ENCODE results near the gene PIGZ.

PIGZ gene, protein sequence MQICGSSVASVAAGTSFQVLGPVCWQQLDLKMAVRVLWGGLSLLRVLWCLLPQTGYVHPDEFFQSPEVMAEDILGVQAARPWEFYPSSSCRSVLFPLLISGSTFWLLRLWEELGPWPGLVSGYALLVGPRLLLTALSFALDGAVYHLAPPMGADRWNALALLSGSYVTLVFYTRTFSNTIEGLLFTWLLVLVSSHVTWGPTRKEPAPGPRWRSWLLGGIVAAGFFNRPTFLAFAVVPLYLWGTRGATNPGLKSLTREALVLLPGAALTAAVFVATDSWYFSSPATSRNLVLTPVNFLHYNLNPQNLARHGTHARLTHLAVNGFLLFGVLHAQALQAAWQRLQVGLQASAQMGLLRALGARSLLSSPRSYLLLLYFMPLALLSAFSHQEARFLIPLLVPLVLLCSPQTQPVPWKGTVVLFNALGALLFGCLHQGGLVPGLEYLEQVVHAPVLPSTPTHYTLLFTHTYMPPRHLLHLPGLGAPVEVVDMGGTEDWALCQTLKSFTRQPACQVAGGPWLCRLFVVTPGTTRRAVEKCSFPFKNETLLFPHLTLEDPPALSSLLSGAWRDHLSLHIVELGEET

DNA sequence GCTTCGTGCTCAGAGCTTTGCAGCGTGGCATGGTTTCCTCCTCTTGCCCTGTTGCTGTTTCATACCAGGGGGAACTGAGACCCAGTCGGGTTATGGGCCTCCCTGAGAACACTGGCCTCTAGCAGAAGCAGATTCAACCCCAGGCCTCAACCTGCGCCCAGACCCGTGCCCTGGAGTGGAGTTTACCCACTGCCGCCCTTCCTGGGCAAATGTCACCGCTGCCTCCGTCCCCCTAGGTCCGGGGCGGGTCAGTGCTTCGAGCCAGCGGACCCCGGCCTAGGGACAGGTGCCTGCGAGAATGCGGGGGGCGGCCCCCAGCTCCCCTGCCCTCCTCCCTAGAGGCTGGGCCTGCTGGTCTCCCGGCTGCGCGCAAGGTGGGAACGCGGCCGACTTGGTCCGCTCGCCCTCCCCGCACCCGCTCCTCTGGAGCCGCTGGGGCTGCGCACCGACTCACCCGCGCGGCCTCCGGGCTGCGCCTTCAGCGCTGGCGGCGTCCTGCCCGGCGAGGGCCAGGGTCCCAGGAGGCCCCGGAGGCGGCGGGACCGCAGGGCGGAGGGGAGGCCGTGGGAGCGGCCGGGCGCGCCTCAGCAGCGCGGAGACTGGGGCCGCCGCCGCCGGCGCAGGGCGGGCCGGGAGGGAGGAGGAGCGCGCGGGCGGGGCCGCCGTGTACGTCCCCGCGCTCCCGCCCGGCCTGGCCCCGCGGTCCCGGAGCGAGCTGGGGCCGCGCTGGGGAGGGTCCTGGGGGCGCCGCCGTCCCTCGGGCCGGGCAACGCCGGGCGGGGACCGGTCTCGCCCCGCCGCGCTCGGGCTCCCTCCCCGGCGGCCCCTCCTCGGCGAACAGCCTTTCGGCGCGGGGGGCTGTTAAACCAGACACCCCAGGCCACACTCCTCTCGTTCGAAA lies at the start of gene PIGZ:
Gene PIGZ (minus strand): TSS at position 601 of the 901 bp plus-strand sequence. CDS start 16,802 bp downstream, outside the sequence.
- peak; percentile 31 to 66 for DNase-seq

DNA sequence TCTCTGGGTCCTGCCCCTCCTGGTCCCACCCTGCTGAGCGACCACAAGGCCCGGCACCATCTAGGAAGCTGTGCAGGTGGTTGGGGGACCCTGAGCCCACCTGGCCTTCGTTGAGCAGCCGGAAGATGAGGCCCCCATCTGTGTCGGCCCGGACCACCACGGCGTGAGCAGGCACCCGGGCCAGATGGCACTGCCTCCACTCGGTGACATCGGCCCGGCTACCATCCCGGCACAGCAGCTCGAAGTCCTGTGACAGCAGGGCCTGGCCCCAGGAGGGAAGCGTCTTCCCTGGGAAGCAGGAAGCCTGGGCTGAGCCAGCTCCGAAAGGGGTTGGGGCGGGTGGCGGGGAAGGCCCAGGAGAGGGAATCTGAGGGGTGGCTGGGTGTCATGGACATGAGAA lies 48.4 kb upstream of the PIGZ start:
- DNase-seq: no peak

DNA sequence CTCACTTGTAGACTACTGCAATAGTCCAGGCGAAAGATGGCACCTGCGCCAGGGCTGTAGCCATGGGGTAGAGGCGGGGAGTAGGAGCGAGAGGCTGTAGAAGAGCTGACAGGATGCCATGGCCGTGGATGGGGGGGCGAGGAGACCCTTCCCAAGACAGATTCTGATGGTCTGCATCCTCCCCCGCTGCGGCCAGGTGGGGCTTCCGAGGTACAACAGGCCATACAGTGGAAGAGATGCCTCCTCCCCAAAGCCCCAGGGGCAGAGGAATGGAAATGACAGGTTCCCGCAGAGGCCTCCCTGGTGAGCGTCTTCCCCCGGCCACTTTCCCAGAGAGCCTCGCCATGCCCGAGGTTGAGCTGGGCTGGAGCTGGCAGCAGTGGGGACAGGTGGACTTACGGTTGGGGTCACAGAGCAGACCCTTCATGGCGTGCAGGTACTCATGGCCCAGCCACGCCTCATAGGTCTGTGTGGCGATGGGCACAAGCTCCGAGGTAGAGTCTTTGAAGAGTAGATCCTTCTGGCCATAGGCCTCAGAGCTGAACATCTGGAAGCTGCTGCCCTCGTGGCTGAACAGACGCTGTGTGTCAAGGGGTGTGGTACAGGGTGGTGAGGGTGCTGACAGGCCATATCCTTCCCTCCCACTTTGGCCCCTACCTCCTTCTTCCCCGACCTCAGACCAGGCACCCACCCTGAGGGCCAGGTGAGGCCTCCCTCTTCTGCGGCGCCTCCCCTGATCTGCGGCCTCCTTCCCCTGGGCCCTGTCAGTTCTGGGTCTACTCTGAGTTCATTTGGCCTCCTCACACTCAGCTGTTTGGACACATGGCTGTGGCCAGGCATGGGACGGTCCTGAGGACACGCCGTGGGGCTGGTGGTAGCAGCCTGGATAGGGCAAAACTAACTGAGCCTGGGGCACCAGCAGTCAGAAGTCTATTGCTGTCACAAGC lies 47.4 kb upstream of the PIGZ start:
- no peak for DNase-seq

DNA sequence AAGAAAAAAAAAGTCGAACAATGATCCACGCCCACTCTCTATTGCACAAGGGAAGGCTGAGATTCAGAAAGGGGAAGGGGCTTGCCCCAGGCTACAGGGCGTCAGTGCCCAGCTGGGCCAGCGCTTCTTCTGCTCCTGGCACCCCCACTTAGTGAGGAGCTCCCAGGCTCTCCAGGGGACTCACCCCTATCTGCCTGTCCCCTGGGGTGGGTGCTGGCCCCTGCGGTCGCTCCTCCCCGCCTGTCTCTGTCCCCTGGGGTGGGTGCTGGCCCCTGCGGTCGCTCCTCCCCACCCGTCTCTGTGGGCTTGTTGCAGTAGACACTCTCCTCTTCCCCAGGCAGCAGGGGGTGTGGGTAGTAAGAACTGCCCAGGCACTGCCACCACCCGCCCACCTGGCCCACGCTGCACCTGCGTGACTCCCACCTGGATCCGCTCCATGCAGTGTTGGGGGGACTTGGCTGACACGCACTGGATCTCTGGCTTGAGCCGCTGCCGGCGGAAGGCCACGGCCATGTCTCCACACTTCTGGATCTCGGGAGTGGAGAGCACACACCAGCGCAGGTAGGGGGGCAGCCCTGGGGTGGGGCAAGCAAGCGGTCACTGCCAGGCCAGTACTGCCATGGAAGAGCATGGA lies 46.4 kb upstream of the PIGZ start:
- DNase-seq: no peak

DNA sequence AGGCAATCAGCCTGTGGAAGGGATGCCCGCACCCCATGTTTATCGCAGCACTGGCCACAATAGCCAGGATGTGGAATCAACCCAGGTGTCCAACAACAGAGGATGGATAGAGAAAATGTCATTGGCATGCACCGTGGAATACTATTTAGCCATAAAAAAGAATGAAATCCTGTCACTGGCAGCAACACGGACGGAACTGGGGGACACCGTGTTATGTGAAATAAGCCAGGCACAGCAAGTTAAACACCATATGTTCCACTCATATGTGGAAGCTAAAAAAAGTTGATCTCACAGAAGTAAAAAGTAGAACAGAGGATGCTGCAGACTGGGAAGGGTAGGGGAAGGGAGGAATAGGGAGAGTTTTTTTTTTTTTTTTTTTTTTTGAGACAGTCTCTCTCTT lies 45.4 kb upstream of the PIGZ start:
- no peak for DNase-seq

DNA sequence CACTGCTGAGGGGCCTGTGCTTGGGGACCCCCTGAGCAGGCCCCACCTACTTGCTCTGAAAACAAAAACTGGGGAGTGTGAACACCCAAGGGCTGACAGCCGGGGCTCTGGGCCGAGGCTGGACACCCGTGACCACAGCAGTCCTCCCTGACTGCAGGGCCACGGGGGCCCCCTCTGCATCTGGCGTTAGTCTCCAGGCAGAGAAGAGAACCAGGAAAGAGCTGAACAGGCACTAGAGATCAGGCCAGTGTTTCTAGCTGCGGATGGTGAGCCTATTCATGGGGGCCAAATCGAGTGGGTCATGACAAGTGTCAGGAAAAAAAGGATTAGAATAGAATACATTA lies 43.9 kb upstream of the PIGZ start:
- DNase-seq: no peak

DNA sequence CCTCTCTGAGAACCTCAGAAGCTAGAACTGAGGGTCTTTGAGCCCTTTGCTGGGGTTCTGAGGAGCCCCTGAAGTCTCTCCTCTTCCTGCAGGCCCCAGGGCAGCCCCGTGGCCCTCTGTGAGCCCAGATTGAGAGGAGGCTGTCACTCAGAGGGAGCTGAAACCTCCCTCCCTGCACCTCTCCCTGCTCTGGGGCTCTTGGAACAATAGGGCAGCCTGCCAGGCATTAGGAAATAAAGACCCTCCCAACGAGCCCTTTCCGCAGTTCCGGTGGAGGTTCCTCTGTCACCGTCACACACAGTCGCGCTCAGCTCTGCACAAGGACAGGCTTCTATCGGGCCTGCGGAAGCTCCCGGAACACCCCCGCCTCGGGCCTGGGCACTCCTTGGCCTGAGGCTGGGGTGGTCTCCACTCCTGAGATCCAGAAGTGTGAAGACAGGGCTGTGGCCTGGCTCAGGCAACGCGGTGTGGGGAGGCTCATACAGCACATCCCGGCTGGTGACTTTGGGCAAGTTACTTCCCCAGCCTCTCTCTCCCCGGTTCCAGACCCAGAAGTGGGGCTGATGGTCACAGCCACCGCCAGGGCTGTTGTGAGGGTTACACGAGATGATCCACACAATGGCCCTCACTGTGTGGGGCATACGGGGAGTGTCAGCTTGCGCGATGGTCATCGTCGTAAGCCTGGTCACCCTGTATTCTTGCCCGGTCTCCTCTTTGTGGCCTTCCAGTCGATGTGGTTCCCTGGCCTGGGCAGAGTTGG lies 43.3 kb upstream of the PIGZ start:
- no peak for DNase-seq

DNA sequence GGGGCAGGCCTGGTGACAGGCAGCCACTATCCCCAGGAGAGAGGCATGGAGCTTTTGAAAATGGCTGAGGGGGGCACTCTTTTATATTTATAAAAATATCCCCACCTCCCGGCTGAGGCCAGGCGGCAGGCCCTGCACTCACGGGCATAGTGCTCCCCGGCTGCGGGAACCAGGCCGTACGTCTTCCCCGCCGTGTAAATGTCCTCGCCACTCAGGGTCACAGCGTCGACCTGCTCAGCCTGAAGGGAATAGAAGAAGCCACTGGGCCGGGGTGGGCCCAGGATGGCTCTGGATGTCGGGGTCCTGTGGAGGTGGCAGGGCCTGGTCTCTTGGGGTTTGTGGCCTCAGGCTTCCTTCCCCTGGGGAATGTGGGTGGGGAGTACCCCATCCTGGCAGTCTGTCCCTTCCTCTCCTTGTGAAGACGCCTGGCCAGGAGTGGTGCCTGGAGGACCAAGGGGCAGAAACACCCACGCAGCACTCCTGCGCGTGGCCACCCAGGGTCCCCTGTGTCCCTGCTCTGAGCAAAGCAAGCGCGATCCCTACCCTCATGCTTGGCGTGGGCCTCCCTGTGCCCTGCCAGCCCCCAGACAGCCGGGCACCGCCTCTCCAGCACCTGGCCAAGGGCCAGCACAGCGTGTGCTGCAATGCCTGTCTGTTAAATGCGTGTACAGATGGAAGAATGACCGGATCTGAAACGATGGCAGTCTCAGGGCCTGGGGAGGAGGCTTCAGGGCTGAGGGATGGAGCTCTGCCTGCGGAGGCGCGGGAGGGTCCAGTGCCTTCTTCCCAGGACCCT lies 42.1 kb upstream of the PIGZ start:
- no peak for DNase-seq

DNA sequence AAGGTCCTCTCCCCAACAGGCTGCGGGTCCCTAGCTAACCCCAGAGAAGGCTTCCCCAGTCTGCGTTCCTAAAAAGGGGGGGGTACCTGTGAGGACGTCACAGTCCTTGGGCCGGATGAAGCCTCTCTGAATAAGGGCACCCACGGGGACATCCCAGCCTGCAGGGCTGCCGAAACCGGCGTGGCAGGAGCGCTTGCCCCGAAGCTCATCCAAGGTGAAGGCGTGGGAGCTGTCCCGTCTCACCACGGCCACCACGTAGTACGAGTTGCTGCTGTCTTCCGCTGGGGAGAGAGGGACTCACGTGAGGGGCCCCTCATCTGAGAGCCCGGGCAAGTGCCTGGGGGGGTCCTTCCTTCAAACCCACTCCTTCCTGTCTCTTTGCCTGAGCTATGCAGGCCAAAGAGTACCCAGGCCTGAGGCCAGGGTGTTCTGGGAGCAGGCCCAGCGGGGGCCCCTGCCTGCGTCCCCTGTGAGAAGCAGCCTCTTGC lies 40.9 kb upstream of the PIGZ start:
- no peak for DNase-seq

DNA sequence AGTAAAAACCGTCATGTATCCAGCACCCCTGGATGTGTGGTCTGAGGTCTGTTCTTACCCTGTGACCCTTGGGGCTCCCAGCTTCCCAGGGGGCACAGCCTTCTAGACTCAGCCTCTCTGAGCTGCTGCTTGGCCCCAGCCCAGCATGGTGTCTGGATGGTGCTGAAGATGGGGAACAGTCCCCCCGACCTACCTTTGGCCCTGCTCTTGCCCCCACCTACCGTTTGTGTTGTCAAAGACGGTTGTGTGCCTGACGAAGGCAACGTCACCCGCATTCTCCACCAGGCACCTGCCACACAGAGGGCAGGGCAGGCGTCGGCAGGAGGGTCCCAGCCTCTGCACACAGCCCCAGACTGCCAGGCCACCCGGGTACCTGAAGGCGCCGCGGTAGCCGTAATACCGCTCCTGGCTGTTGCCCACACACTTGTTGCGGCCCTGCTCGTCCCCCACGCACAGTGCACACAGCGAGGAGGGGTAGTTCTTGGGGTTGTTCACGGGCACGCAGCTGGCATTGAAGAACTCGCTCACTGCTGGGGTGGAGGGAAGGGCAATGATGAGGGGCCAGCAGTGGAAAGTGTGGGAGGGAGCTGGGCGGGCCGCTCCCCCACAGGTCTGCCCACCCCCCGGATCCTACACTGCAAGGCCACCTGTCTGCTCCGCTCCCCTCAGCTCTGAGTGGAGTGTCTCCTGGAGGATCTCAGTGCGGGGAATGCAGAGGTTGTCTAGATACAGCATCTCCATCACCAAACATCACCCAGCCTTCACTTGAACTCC lies 40.0 kb upstream of the PIGZ start:
- no peak for DNase-seq

DNA sequence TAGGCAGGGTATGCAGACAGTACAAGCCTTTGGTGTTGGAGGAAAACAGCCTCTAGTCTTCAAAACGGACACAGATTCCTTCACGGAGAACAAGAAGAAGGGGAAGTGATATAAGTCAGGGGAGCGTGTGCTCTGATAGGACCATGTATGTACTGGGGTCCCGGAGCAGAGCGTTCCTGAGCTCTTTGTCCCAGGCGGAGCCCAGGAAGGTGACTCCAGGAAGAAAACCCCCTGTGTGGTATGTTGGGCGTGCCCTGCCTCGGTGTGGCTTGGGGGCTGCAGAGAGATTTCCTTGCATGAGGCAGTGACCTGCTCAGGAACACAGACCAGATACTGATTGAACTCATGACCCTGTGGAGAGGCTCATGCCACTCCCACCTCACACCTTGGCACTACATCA lies 39.3 kb upstream of the PIGZ start:
- DNase-seq: no peak

DNA sequence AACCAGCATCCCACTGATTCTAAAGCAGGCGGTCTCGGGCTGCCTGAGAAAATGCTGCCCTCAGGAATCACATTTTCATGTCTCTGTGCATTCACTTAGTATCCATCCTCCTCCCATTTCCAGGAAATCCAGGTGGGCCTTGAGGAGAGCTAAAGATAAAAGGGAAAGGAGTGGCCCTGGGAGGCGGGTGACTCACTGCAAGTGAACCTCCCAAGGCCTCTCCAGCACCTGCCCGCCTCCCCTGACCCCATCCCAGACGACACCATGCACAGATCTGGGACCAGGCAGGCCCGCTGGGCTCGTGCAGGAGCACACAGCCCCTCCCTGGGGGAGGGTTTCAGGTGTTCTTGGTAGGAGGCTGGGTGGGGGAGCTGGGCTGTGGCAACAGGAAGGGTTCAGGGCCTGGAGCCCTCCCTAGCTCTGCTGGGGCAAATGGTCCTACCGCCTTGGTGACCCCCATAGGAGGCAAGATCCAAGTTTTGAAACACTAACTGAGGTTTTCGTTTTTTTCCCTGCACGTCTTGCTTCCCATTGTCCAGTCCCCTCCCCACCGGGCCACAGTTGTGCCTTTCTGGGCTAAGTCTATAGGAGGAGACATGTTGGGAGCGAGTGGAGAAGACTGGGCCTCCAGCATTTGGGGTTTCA lies 38.8 kb upstream of the PIGZ start:
- no peak for DNase-seq

DNA sequence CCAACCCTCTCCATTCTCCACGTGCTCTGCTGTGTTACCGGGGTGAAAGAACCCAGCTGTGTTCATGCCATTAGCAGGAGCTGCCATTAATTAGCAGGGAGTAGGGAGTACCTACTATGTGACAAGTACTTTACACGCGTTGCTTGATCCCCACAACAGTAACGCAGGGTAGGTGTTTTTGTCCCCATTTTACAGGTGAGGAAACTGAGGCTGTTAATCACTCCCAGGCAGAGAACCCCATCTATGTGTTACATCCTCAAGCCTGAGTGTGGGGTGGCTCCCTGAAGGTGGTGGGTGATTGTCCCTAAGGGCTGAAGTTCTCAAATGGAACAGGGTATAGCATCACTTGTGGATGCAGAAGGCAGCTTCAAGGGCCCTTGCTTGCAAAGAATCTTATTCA lies 38.2 kb upstream of the PIGZ start:
- no peak for DNase-seq

DNA sequence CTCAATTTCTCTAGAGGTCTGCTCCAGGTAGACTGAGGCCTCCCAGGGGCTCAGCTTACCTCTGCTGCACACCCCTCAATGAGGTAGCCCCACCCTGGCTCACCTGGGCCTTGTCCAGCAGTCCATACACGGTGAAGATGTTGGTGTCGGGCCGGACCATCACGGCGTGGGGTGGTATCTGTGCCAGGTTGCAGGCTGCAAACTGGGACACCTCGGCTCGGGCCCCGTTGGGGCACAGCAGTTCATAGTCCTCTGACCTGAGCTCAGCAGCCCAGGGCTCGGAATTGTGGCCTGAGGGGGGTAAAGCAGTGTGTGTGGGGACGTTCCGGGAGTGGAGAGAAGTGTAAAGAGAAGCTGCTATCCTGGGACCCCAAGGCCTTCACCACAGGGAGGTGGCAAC lies 37.8 kb upstream of the PIGZ start:
- DNase-seq: no peak

DNA sequence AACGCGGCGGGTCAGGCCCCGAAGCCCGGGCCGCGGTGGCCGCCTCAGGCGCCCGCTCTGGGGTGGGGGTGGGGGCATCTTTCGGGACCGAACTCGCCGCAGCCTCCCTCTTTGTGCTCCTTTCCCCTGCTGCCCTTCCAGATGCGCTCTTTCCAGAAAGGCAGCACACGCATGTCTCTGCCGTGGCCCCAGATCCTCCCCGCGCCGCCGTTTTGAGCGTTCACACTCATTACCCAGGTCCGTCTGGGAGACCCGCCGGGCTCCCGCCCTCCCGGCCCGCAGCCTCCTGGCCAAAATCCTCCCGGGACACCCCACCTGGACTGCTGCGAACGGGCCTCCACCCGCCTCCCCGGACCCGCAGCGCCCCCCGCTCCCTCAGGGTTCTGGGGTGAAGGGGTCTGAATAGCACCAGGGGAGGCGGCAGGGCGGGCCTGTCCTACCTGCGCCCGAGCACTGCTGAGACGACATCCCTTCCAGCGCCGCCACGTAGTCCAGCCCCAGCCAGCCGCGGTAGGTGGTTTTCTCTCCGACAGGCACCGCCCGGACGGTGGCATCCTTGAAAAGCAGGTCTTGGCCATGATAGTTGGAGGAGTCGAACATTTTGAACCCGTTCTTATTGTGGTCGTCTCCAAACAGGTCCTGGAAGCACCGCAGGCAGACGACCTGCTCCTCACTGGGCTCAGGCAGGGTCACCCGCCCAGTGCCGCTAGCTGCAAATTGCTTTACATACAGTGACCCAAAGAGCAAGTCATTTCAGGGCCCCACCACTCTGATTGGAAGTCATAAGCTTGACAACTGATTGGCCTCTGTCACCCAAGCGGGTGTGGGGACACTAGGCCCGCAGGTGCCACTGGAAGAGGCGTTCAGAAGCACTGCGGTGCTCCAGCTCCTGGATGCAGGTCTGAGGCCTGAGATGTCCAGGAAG lies 35.1 kb upstream of the PIGZ start:
- DNase-seq: peak; percentile 43 to 47

DNA sequence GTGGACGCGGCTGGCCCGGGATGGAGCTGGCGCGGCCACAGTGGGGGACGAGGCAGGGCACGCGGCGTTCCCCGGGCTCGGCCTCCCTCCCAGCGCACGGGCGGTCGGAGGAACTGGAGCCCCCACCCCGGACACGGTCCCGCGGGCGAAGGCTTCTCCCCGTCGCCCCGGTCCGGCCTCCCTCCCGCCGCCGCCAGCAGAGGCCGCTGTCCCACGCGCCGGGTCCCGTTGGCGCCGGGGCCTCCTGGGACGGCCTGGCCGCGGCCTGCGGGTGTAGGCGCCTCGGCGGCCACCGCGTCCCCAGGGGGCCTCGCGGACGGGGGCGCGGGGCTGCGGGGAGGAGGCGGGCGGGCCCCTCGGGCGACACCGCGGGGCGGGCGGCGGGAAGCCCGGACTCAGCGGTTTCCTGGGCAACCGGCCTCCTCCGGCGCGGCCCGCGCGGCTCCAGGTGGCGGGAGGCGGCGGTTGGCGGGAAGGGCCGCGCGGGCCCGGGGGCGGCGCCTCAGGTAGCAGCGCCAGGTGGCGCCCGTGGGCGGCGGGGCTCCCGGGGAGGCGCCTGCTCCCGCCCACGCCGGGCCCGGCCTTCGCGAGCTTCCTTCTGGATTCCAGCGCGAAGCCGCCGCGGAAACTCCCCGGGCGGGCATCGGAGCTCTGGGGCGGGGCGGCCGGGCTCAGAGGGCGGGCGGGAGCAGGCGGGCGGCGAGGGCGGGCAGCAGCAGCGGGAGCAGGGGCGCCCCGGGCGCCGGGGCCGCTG lies 34.2 kb upstream of the PIGZ start:
- DNase-seq: peak; percentile 80 to 91
